Suppressor macrophage treated with lipopolysaccharide for 4 hours (primary cell): Measurements from ENCODE around the gene SLC4A3.

Experiments used
- DNase-seq: peaks from one replicate; pipeline ENCODE4 v3.0.0-alpha.2; 2020

Gene SLC4A3

GRCh38 chr2:219634171-219634940 lies 6.9 kb downstream of the SLC4A3 start:
- no peak for DNase-seq

GRCh38 chr2:219634951-219635751 lies 7.7 kb downstream of the SLC4A3 start:
- DNase-seq: no peak

GRCh38 chr2:219636144-219636915 lies 8.9 kb downstream of the SLC4A3 start:
- DNase-seq: no peak

GRCh38 chr2:219636941-219637841 lies 9.8 kb downstream of the SLC4A3 start:
- DNase-seq: no peak

- no peak for DNase-seq
Measured at GRCh38 chr2:219637842-219638185, 10.4 kb downstream of the SLC4A3 start.

- DNase-seq: no peak
Measured at GRCh38 chr2:219638217-219638947, 11.0 kb downstream of the SLC4A3 start.

GRCh38 chr2:219638948-219639755 lies 11.7 kb downstream of the SLC4A3 start:
- no peak for DNase-seq

- no peak for DNase-seq
Measured at GRCh38 chr2:219641390-219642068, 14.1 kb downstream of the SLC4A3 start.

- DNase-seq: no peak
Measured at GRCh38 chr2:219642069-219642454, 14.6 kb downstream of the SLC4A3 start.

GRCh38 chr2:219642465-219643083 lies 15.1 kb downstream of the SLC4A3 start:
- DNase-seq: peak; percentile 96

GRCh38 chr2:219643084-219643473 lies 15.6 kb downstream of the SLC4A3 start:
- DNase-seq: no peak

GRCh38 chr2:219643788-219644398 lies 16.5 kb downstream of the SLC4A3 start:
- no peak for DNase-seq

- no peak for DNase-seq
Measured at GRCh38 chr2:219644801-219645480, 17.5 kb downstream of the SLC4A3 start.

- DNase-seq: peak; percentile 11
Measured at GRCh38 chr2:219645631-219646527, 18.4 kb downstream of the SLC4A3 start.

GRCh38 chr2:219648176-219648575 lies 20.7 kb downstream of the SLC4A3 start:
- no peak for DNase-seq

GRCh38 chr2:219648963-219649362 lies 21.5 kb downstream of the SLC4A3 start:
- DNase-seq: no peak

GRCh38 chr2:219650426-219651248 lies 23.2 kb downstream of the SLC4A3 start:
- DNase-seq: no peak
